GM12872 (cell line): ENCODE results near the gene OGFOD2.

Experiments used
- TF ChIP-seq, protein P1 (sequence below): IDR thresholded peaks from 3 replicates; pipeline ENCODE4 v1.5.1; 2011; ENCODE audit warnings: low read depth, mild to moderate bottlenecking, low read length, moderate library complexity; ENCODE audit not compliant: insufficient read depth

Gene OGFOD2

DNA sequence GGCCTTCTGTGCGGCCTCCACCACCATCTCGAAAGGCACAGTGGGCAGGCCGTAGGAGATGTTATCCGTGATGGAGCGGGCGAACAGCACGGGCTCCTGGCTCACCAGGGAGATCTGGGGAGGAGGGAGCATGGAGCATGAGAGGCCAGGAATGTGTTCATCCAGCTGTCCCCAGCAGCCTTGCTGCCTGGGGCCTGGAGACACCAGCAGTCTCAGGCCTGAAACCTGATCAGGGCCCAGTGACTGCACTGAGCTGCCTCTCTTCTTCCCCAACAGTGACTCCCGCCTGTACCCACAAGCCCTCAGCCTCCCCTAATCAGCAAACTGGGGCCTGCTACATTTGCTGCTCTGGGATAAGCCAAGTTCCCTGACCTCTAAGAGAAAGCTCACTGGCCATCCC, 39.7 kb upstream of the OGFOD2 start:
- TF ChIP-seq, protein P1, sequence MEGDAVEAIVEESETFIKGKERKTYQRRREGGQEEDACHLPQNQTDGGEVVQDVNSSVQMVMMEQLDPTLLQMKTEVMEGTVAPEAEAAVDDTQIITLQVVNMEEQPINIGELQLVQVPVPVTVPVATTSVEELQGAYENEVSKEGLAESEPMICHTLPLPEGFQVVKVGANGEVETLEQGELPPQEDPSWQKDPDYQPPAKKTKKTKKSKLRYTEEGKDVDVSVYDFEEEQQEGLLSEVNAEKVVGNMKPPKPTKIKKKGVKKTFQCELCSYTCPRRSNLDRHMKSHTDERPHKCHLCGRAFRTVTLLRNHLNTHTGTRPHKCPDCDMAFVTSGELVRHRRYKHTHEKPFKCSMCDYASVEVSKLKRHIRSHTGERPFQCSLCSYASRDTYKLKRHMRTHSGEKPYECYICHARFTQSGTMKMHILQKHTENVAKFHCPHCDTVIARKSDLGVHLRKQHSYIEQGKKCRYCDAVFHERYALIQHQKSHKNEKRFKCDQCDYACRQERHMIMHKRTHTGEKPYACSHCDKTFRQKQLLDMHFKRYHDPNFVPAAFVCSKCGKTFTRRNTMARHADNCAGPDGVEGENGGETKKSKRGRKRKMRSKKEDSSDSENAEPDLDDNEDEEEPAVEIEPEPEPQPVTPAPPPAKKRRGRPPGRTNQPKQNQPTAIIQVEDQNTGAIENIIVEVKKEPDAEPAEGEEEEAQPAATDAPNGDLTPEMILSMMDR, result no peak

DNA sequence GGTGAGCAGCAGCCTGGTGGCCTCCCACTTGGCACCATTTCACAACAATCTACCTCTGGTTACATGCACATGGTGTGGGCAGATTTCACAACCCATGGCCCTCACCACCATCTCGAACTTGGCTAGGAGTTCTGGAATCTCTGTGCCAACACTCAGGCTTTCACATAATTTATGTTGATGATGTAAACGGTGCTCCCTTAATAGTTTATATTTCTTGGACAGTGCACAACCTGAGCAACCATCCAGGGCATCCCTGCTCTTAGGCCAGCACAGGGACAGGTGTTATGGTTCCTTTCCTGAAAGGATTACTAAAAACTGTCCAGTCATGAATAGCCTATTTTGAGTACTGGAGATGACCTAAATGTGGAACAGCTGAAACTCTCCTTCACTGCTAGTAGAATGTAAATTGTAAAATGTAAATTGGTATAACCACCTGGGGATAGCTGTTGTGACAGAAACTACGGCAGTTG, 37.4 kb upstream of the OGFOD2 start:
- TF ChIP-seq, protein P1, result no peak

DNA sequence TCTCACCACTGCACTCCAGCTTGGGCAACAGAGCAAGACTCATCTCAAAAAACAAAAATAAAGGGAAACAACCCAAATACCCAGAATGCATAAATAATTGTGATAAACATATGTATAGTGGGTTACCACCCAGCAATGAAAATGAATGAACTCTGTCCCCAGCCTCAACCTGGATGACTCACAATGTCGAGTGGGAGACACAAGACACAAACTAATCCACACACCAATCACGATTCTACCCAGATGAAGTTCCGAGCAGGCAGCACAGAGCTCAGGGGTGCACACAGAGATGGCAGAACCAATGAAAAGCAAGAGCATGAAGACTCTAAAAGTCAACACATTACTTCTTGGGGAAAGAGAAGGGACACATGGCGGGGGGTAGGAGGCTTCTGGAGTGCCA, 35.9 kb upstream of the OGFOD2 start:
- TF ChIP-seq, protein P1, result no peak

DNA sequence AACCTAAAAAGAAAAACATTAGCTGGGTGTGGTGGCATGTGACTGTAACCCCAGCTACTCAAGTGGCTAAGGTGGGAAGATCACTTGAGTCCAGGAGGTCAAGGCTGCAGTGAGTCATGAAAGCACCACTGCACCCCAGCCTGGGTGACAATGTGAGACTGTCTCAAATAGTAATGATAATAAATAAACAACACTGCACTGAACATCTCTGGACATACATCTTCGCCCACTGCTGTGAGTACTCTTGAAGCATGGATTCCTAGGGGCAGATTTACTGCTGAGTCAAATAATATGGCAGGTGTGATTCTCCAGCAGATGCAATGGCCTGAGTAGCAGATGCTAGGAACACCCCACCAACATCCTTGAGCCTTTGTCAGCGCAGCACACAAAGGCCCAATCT, 32.4 kb upstream of the OGFOD2 start:
- TF ChIP-seq, protein P1, result no peak

DNA sequence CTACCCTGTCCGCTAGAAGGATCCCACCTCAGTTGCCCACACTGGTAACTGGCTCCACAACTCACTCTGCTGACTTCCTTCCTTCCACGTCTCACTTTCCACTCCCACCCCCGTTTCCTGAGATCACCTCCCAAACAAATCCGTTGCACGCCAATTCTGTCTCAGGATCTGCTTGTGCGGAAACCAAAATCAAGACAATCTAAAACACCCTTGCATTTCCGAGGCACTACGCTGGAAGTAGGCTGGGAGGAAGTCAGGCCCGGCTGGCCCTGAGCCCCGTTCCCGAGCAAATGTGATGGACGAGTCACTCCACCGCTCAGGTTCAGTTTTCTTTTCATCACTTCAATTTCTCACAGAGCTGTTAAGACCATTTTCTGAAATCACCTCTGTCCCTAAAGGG, 31.8 kb upstream of the OGFOD2 start:
- TF ChIP-seq, protein P1, result no peak

DNA sequence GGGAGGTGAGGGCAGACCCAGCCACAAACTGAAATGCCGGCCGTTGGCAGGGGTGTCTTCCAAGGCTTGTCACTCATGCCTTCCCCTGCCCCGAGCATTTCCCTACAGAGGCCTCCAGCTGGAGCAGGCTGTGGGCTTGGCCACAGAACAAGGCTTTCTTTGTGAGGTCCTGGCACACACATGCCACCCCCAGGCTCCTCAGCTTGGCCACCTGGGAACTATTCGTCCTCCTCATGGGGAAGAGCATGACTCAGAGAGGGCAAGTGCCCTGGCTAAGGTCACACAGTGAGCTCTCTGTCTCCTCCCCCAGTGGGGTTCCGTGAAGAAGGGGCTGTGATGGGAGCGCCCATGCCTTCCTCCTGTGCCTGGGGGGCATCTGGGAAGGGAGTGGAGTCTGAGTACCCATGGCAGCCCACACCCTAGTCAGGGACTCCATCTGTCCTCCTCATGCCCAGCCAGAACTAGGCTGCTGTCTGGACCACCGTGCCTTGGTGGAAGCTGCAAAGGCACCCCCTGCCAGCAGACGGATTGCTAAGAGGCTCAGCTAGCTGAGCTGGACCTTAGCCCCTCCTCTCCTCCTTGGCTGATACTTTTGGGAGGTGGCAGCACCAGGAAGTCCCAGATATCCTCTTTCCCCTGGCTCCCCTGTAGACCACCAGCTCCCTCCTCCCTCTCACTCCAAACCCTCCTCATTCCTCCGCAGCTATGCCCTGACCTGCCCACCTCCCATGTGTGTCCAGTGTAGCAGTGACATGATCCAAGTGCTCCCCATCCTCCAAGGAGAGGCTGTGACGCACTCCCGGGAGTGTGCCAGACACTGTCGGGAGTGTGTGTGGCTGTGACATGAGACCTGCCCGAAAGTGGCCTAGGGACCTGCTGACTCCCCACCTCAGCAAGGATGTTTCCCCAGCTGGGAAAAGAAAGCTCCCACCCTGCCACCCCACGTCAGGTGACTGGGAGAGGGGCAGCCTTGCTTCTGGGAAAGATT, 30.1 kb upstream of the OGFOD2 start:
- TF ChIP-seq, protein P1, result no peak

DNA sequence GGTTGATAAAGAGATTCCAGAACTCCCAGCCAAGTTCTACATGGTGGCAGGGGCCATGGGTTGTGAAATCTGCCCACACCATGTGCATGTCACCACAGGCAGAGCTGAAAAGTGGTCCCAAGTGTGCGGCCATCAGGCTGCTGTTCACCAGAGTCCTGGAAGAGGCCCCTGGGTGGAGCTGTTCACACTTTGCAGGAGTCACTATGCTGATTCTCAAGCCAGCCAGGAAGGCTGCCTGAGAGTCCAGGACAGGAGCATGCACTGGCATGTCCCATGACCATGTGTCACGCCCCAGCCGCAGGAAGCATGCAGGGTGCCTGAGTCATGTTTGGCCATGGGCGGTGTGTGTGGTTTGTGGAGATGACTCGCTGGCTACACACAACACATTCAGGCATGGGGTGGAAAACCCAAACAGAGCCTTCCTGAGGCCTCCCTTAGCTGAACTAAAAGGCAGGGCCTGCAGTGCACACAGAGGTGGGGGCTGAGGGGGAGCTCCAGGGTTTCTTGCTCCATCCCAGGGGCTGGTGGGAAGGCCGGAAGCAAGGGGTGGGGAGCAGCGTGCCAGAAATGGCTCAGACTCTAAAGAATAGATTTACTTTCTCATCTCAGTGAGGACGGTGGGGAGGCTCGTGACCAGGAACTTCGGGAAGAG, 28.2 kb upstream of the OGFOD2 start:
- TF ChIP-seq, protein P1, result peak; percentile 38; the same call in 1 of the 3 replicates
